IMR-90 (cell line): ENCODE measurements around the gene TRMT1. TPM values are rescaled to one million over a fixed set of nuclear protein-coding genes. Genes with fewer than 3 reads are reported as not detected.

ENCODE experiments used
- ATAC-seq: fragments of 200-7000 bp; cut with Tn5 transposase; 2 replicates; pipeline ENCODE4 v1.9.1; 2020; ENCODE audit warnings: low read depth, mild to moderate bottlenecking, moderate library complexity
- BruUV-seq: library from RNA; stranded (reverse); fragments of 400-500 nt; replicated peaks from 2 replicates; lab custom pipeline; 2021; lab: Mats Ljungman, UMichigan
- CTCF ChIA-PET: fragments of 300-600 bp; formaldehyde crosslinking; extraction: SDS; loops from one replicate; lab custom pipeline; 2021; ENCODE audit warnings: antibody characterized with exemption; lab: Yijun Ruan, JAX
- POLR2A ChIA-PET: fragments of 300-600 bp; sonication (Branson Sonifier 250); formaldehyde crosslinking; loops from one replicate; lab custom pipeline; 2022; ENCODE audit warnings: antibody characterized with exemption; ENCODE audit not compliant: unreplicated experiment; lab: Charles Lee
- DNase-seq: peaks from one replicate; pipeline ENCODE4 v3.0.0; 2013
- H2AFZ ChIP-seq: replicated peaks from 2 replicates; pipeline ENCODE3; 2013; ENCODE audit warnings: low read length, mild to moderate bottlenecking; ENCODE audit not compliant: poor library complexity
- H2AK5ac ChIP-seq: 2 replicates; pipeline ENCODE4 v1.6.1; 2013; ENCODE audit warnings: low read depth, low read length, inconsistent platforms
- H2AK9ac ChIP-seq: replicated peaks from 2 replicates; pipeline ENCODE3; 2013; ENCODE audit warnings: mild to moderate bottlenecking, low read depth, low read length, moderate library complexity; ENCODE audit not compliant: poor library complexity
- H2BK120ac ChIP-seq: 2 replicates; pipeline ENCODE4 v1.6.1; 2013; ENCODE audit warnings: low read depth, low read length, inconsistent platforms
- H2BK15ac ChIP-seq: 3 replicates; pipeline ENCODE4 v1.6.1; 2013; ENCODE audit warnings: low read depth, low read length, inconsistent platforms
- H2BK20ac ChIP-seq: 2 replicates; pipeline ENCODE4 v1.6.1; 2013; ENCODE audit warnings: low read depth, mild to moderate bottlenecking, inconsistent platforms, low read length, moderate library complexity
- H2BK5ac ChIP-seq: 2 replicates; pipeline ENCODE4 v1.6.1; 2013; ENCODE audit warnings: mild to moderate bottlenecking, low read depth, low read length, inconsistent platforms; ENCODE audit not compliant: poor library complexity, severe bottlenecking
- H3K14ac ChIP-seq: replicated peaks from 2 replicates; pipeline ENCODE4 v1.6.1; 2013; ENCODE audit warnings: low read depth, low read length, inconsistent platforms
- H3K18ac ChIP-seq: 2 replicates; pipeline ENCODE4 v1.6.1; 2013; ENCODE audit warnings: low read depth, low read length, control low read depth
- H3K23ac ChIP-seq: 2 replicates; pipeline ENCODE4 v1.6.1; 2013; ENCODE audit warnings: low read depth, low read length, inconsistent platforms
- H3K27ac ChIP-seq: 2 replicates; pipeline ENCODE4 v1.5.1; 2013; ENCODE audit warnings: mild to moderate bottlenecking, control low read depth, low read length; ENCODE audit not compliant: insufficient read depth
- H3K27me3 ChIP-seq: 2 replicates; pipeline ENCODE4 v1.6.1; 2013; ENCODE audit warnings: low read length; ENCODE audit not compliant: control insufficient read depth, insufficient read depth
- H3K36me3 ChIP-seq: 2 replicates; pipeline ENCODE4 v1.6.1; 2013; ENCODE audit warnings: low read length, mixed read lengths; ENCODE audit not compliant: control insufficient read depth, insufficient read depth
- H3K4ac ChIP-seq: 2 replicates; pipeline ENCODE4 v1.6.1; 2013; ENCODE audit warnings: low read depth, low read length, inconsistent platforms
- H3K4me1 ChIP-seq: 2 replicates; pipeline ENCODE4 v1.6.1; 2013; ENCODE audit warnings: low read length, mixed read lengths; ENCODE audit not compliant: control insufficient read depth, insufficient read depth
- H3K4me2 ChIP-seq: 2 replicates; pipeline ENCODE4 v1.6.1; 2013; ENCODE audit warnings: low read depth, mild to moderate bottlenecking, control low read depth, low read length, moderate library complexity
- H3K4me3 ChIP-seq: 2 replicates; pipeline ENCODE4 v1.5.1; 2013; ENCODE audit warnings: low read depth, mild to moderate bottlenecking, control low read depth, low read length, moderate library complexity; ENCODE audit not compliant: insufficient read depth
- H3K56ac ChIP-seq: 2 replicates; pipeline ENCODE4 v1.6.1; 2013; ENCODE audit warnings: low read length, inconsistent platforms; ENCODE audit not compliant: insufficient read depth; ENCODE audit errors: extremely low read depth
- H3K79me1 ChIP-seq, 2 experiments: 2 replicates each; pipeline ENCODE4 v1.6.1; 2013; ENCODE audit warnings: low read length in 2 of 2, inconsistent platforms in 1 of 2, low read depth in 1 of 2
- H3K9ac ChIP-seq: 2 replicates; pipeline ENCODE4 v1.6.1; 2013; ENCODE audit warnings: low read depth, low read length, control low read depth
- H3K9me1 ChIP-seq: 2 replicates; pipeline ENCODE4 v1.6.1; 2013; ENCODE audit warnings: low read length, inconsistent platforms; ENCODE audit not compliant: insufficient read depth
- H3K9me3 ChIP-seq: 2 replicates; pipeline ENCODE4 v1.6.1; 2013; ENCODE audit warnings: low read length; ENCODE audit not compliant: control insufficient read depth, insufficient read depth
- H4K20me1 ChIP-seq: 2 replicates; pipeline ENCODE4 v1.6.1; 2013; ENCODE audit warnings: low read length, inconsistent platforms; ENCODE audit not compliant: insufficient read depth
- H4K5ac ChIP-seq: 2 replicates; pipeline ENCODE4 v1.6.1; 2013; ENCODE audit warnings: mild to moderate bottlenecking, low read depth, low read length, control low read depth
- H4K8ac ChIP-seq, 2 experiments: 2 replicates each; pipeline ENCODE4 v1.6.1; 2013; ENCODE audit warnings: low read depth in 2 of 2, low read length in 2 of 2, control low read depth in 1 of 2, inconsistent platforms in 1 of 2
- H4K91ac ChIP-seq: 2 replicates; pipeline ENCODE4 v1.6.1; 2013; ENCODE audit warnings: low read depth, low read length, inconsistent platforms; ENCODE audit not compliant: insufficient read depth
- BHLHE40 ChIP-seq: fragments of 150-350 bp; IDR thresholded peaks from 2 replicates; pipeline ENCODE4 v1.6.1; 2016; ENCODE audit warnings: mild to moderate bottlenecking, low read depth, low read length
- CTCF ChIP-seq: conservative IDR thresholded peaks from 2 replicates; pipeline ENCODE4 v1.5.1; 2012; ENCODE audit warnings: mild to moderate bottlenecking, low read depth, low read length, improper control_type of control experiment
- NFE2L2 ChIP-seq: fragments of 150-350 bp; IDR thresholded peaks from 2 replicates; pipeline ENCODE4 v1.6.1; 2016; ENCODE audit warnings: low read depth, mild to moderate bottlenecking, low read length
- POLR2A ChIP-seq: IDR thresholded peaks from 2 replicates; pipeline ENCODE4 v1.6.1; 2012; ENCODE audit warnings: mild to moderate bottlenecking, low read depth, low read length
- RAD21 ChIP-seq: IDR thresholded peaks from 2 replicates; pipeline ENCODE4 v1.6.1; 2012; ENCODE audit warnings: low read length, improper control_type of control experiment
- RCOR1 ChIP-seq: IDR thresholded peaks from 2 replicates; pipeline ENCODE4 v1.6.1; 2012; ENCODE audit warnings: mild to moderate bottlenecking, low read length, improper control_type of control experiment; ENCODE audit not compliant: insufficient replicate concordance
- USF2 ChIP-seq: fragments of 150-350 bp; IDR thresholded peaks from 2 replicates; pipeline ENCODE4 v1.6.1; 2017; ENCODE audit warnings: mild to moderate bottlenecking, antibody characterized with exemption, low read length, low read depth
- whole genome bisulfite sequencing, 2 experiments: methylation state at CpG; one replicate each; pipeline versions ENCODE4 v1.1.5 to v1.1.7; 2013; ENCODE audit warnings: missing lambda C conversion rate in 2 of 2; ENCODE audit not compliant: insufficient read length in 1 of 2; ENCODE audit errors: extremely low coverage in 2 of 2; 5-methylcytosine and 5-hydroxymethylcytosine counted together
- dilution Hi-C: fragments of 300-500 bp; cut with HindIII; formaldehyde crosslinking; loops from one replicate; pipeline ENCODE4 v1.14.3; 2018; ENCODE audit warnings: low sequenced_read_pairs; ENCODE audit not compliant: unreplicated experiment
- in situ Hi-C: fragments of 300-500 bp; cut with MboI; formaldehyde crosslinking; loops from 3 replicates; pipeline ENCODE4 v1.14.3; 2019; ENCODE audit warnings: low sequenced_read_pairs, inconsistent platforms, mixed read lengths
- intact Hi-C: fragments of 100-400 bp; cut with micrococcal nuclease; formaldehyde crosslinking; loops from 2 replicates; pipeline ENCODE4 v1.10.0; 2022
- polyA plus RNA-seq, 3 experiments: library from polyadenylated mRNA; depleted of rRNA; stranded (reverse); fragments of >200 nt; gene quantifications; 2 replicates each; pipeline ENCODE4 v1.2.3, GENCODE V29; 2012; ENCODE audit warnings: low replicate concordance in 1 of 3
- total RNA-seq: library from RNA; depleted of rRNA; stranded (reverse); fragments of >200 nt; gene quantifications from 2 replicates; pipeline ENCODE4 v1.2.3, GENCODE V29; 2012

The TRMT1 gene
- total and polyA plus RNA-seq, 2 of the 4 experiments (the other 2 are of a cell fraction) = 28.3 to 56.0 TPM

- dilution Hi-C loops (no loop called here), intact Hi-C loops (no loop called here), in situ Hi-C loops (no loop called here)
- DNase-seq (no peak), ATAC-seq (no peak)
- peaks cover 19% of the 10 kb centered on the region for H4K20me1 ChIP-seq
- no peak overlapping the region for H2AK5ac ChIP-seq
- H3K4ac ChIP-seq = no peak overlapping the region
- H4K5ac ChIP-seq = no peak overlapping the region
- H4K91ac ChIP-seq = no peak overlapping the region
- H3K4me3 ChIP-seq = no peak overlapping the region
- 86% methylated on average over 1 of the region's 4 CpGs; no CpG with 5 or more reads in 1 of the 2 experiments for WGBS, 2 experiments
- H2BK15ac ChIP-seq = no peak overlapping the region
- no peaks in the 10 kb centered on the region for H3K9me3 ChIP-seq
- peaks cover 46% of the 10 kb centered on the region for H3K36me3 ChIP-seq
- H3K9ac ChIP-seq = no peak overlapping the region
- BruUV-seq = no TSS peak
- CTCF ChIA-PET = interaction anchor here (1.6 kb wide), 1 partner anchor 97 kb away, joined by 4 read pairs; no protein-coding TSS in a partner anchor
- H3K23ac ChIP-seq = no peak overlapping the region
- H3K4me1 ChIP-seq = peaks cover 25% of the 10 kb centered on the region
- no peak overlapping the region for H3K56ac ChIP-seq
- no peaks in the 10 kb centered on the region; the same call in 1 of the 2 replicates for H3K9me1 ChIP-seq
- H2BK120ac ChIP-seq = no peak overlapping the region
- H4K8ac ChIP-seq = no peak overlapping the region
- H3K14ac ChIP-seq = no peak overlapping the region
- peaks cover 3 to 31% of the 10 kb centered on the region in 2 experiments; a peak in 2 of 4 replicates for H3K79me1 ChIP-seq
- no peaks in the 10 kb centered on the region for H3K27me3 ChIP-seq
- no peak overlapping the region for H2BK5ac ChIP-seq
- H3K18ac ChIP-seq = no peak overlapping the region
- H3K4me2 ChIP-seq = no peak overlapping the region
- peak overlapping the region; percentile 79 for H2AK9ac ChIP-seq
- no peak overlapping the region for H2BK20ac ChIP-seq
- no peak overlapping the region for H2AFZ ChIP-seq
- TF ChIP-seq BHLHE40 (no peak), CTCF (no peak), NFE2L2 (no peak), USF2 (no peak), POLR2A (no peak), RCOR1 (no peak), RAD21 (no peak)
- POLR2A ChIA-PET = no interaction called here
- no peak overlapping the region for H3K27ac ChIP-seq
These were observed 42.2 kb downstream of the TRMT1 start for GRCh38 chr19:13074378-13074777.
